Measurements from ENCODE around the gene ZNF780A.
"Not testable (repeated sequence)": the region's sequence is repeated elsewhere in the genome, so short reads cannot be mapped to it uniquely, and the experiment has no call there.

DNA sequence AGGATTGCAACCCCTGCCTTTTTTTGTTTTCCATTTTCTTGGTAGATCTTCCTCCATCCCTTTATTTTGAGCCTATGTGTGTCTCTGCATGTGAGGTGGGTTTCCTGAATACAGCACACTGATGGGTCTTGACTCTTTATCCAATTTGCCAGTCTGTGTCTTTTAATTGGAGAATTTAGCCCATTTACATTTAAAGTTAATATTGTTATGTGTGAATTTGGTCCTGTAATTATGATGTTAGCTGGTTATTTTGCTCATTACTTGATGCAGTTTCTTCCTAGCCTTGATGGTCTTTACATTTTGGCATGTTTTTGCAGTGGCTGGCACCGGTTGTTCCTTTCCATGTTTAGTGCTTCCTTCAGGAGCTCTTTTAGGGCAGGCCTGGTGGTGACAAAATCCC, 49.0 kb downstream of the ZNF780A start:
- not testable (repeated sequence) for TF ChIP-seq CTCF (conservative IDR thresholded peaks at IDR 0.05; ENCODE audit: low read length); EZH2phosphoT487 (IDR thresholded peaks at IDR 0.05; ENCODE audit: borderline replicate concordance)

All from Loucy (cell line).